HepG2 (cell line): ENCODE results near the gene CAT. TPM values are rescaled to one million over a fixed set of nuclear protein-coding genes. Genes with fewer than 3 reads are reported as not detected.
A peak's percentile ranks its signal among the peaks of the same experiment; 100 is the strongest.

Experiments
- ATF2 ChIP-seq: sonication (generic); formaldehyde crosslinking; IDR thresholded peaks from 2 replicates; pipeline ENCODE4 v1.4.0; 2020; ENCODE audit warnings: missing genetic modification reagents
- BRF2 ChIP-seq: sonication (generic); formaldehyde crosslinking; IDR thresholded peaks from 2 replicates; pipeline ENCODE4 v1.8.1; 2022; ENCODE audit warnings: mild to moderate bottlenecking, missing genetic modification reagents
- DNMT3B ChIP-seq: conservative IDR thresholded peaks from 2 replicates; pipeline ENCODE4 v1.6.1; 2016; ENCODE audit warnings: missing biosample characterization, control low read depth
- EZH2 ChIP-seq: conservative IDR thresholded peaks from 2 replicates; pipeline ENCODE4 v1.6.1; 2012; ENCODE audit warnings: mild to moderate bottlenecking, low read depth, low read length, moderate library complexity
- FOXP1 ChIP-seq, 2 experiments: fragments of 450-650 bp in 1 of 2; IDR thresholded peaks; 2 replicates each; pipeline ENCODE4 v1.6.1; 2017 to 2018; ENCODE audit warnings: antibody characterized with exemption in 1 of 2
- GABPB1 ChIP-seq: IDR thresholded peaks from 2 replicates; pipeline ENCODE4 v1.6.1; 2016; ENCODE audit warnings: mild to moderate bottlenecking, missing genetic modification reagents, moderate library complexity, missing compliant biosample characterization
- JUN ChIP-seq: sonication (generic); formaldehyde crosslinking; IDR thresholded peaks from 2 replicates; pipeline ENCODE4 v1.4.0; 2020; ENCODE audit warnings: mild to moderate bottlenecking, missing genetic modification reagents
- MXD3 ChIP-seq: IDR thresholded peaks from 2 replicates; pipeline ENCODE4 v1.6.1; 2016; ENCODE audit warnings: mild to moderate bottlenecking, missing biosample characterization, missing genetic modification reagents
- NKX3-1 ChIP-seq: sonication (generic); formaldehyde crosslinking; IDR thresholded peaks from 2 replicates; pipeline ENCODE4 v1.5.0; 2020; ENCODE audit warnings: missing genetic modification reagents
- RARA ChIP-seq: IDR thresholded peaks from 2 replicates; pipeline ENCODE4 v1.6.1; 2016; ENCODE audit warnings: missing genetic modification reagents, missing compliant biosample characterization
- SMARCC2 ChIP-seq: fragments of 450-650 bp; IDR thresholded peaks from 2 replicates; pipeline ENCODE4 v1.6.1; 2017; ENCODE audit warnings: antibody characterized with exemption, mild to moderate bottlenecking
- TCF7 ChIP-seq: sonication (generic); IDR thresholded peaks from 2 replicates; pipeline ENCODE4 v1.6.1; 2016; ENCODE audit warnings: antibody characterized with exemption, low read depth
- TERF1 ChIP-seq: sonication (generic); formaldehyde crosslinking; IDR thresholded peaks from 2 replicates; pipeline ENCODE4 v1.8.0; 2022; ENCODE audit warnings: mild to moderate bottlenecking, missing genetic modification reagents, moderate library complexity
- ZEB1 ChIP-seq: IDR thresholded peaks from 2 replicates; pipeline ENCODE4 v1.6.1; 2012; ENCODE audit warnings: mild to moderate bottlenecking, low read depth, inconsistent platforms; ENCODE audit not compliant: insufficient replicate concordance
- ZNF17 ChIP-seq: sonication (generic); formaldehyde crosslinking; IDR thresholded peaks from 2 replicates; pipeline ENCODE4 v1.5.0; 2020; ENCODE audit warnings: mild to moderate bottlenecking, missing genetic modification reagents
- ZNF20 ChIP-seq: sonication (generic); formaldehyde crosslinking; IDR thresholded peaks from 2 replicates; pipeline ENCODE4 v1.4.0; 2020; ENCODE audit warnings: mild to moderate bottlenecking, moderate library complexity, missing genetic modification reagents
- ZNF556 ChIP-seq: sonication (generic); formaldehyde crosslinking; IDR thresholded peaks from 2 replicates; pipeline ENCODE4 v1.4.0; 2020; ENCODE audit warnings: mild to moderate bottlenecking, missing genetic modification reagents, borderline replicate concordance
- ZNF773 ChIP-seq: sonication (generic); formaldehyde crosslinking; IDR thresholded peaks from 2 replicates; pipeline ENCODE4 v1.4.0; 2020; ENCODE audit warnings: missing genetic modification reagents, borderline replicate concordance
- polyA plus RNA-seq, 8 experiments: library from polyadenylated mRNA; depleted of rRNA in 3 of 8; stranded (reverse) in 7 of 8; unstranded in 1 of 8; fragments of >200 nt; fragmentation: Illumina TruSeq in 4 of 8; extraction: Trizol in 4 of 8; gene quantifications; 2 replicates each; pipeline versions ENCODE4 v1.2.1 to v1.2.3, GENCODE V29; 2011 to 2016; ENCODE audit warnings: low read depth in 4 of 8, missing spikeins in 1 of 8, mixed read lengths in 1 of 8; ENCODE audit not compliant: insufficient read depth in 1 of 8
- total RNA-seq, 5 experiments: library from RNA; depleted of rRNA; stranded (reverse); fragments of >200 nt; fragmentation: Illumina TruSeq; extraction: Trizol; gene quantifications; 2 replicates each; pipeline ENCODE4 v1.2.3, GENCODE V29; 2016; ENCODE audit warnings: low read depth in 1 of 5
- TF ChIP-seq, protein P1 (sequence below): IDR thresholded peaks from 2 replicates; pipeline ENCODE4 v1.6.1; 2012; ENCODE audit warnings: low read length, improper control_type of control experiment
- TF ChIP-seq, protein P2 (sequence below): sonication (generic); formaldehyde crosslinking; IDR thresholded peaks from 2 replicates; pipeline ENCODE4 v1.4.0; 2020; ENCODE audit warnings: missing genetic modification reagents, borderline replicate concordance

The CAT gene
- total and polyA plus RNA-seq, 2 of the 13 experiments (the other 11 are each of a cell fraction or from before 2014, with no cell fraction given): 107 to 136 TPM

DNA sequence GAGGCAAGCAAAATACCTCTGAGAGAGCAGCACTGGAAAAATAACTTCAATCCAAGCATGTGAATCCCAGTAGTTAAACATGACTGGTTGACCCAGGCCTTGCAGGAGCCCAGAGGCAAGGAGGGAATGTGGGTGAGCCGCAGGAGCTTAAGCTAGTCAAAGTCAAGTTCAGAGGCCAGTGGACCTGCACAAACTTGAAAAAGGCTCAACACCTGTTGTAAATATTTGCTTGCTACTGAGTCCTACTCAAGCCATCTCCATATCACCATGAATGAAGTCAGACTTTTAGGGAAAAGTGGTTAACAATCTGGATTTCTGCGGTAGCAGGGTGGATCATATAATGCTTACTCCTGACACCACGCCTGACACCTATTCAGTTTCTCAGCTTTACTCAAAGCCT is 4.8 kb upstream of the CAT start (continued):
- TF ChIP-seq GABPB1 (CRISPR knock-in tag) (no peak), RARA (peak; percentile 97), TERF1 (no peak), ZNF17 (CRISPR knock-in tag) (no peak), NKX3-1 (CRISPR knock-in tag) (no peak), DNMT3B (CRISPR knock-in tag) (no peak), ATF2 (CRISPR knock-in tag) (no peak), BRF2 (CRISPR knock-in tag) (no peak), ZNF20 (CRISPR knock-in tag) (no peak), JUN (CRISPR knock-in tag) (no peak), ZNF773 (CRISPR knock-in tag) (no peak), SMARCC2 (no peak), MXD3 (CRISPR knock-in tag) (no peak), EZH2 (no peak), FOXP1 (IDR thresholded peaks at IDR 0.05) (no peak), FOXP1 (CRISPR knock-in tag; IDR thresholded peaks at IDR 0.05) (peak; percentile 45; the same call in 1 of the 2 replicates), TCF7 (peak; percentile 29; the same call in 1 of the 2 replicates), ZEB1 (no peak), ZNF556 (0 out of 2 replicates have a peak, but pooled peaks have one; percentile 29)
- TF ChIP-seq, protein P1, sequence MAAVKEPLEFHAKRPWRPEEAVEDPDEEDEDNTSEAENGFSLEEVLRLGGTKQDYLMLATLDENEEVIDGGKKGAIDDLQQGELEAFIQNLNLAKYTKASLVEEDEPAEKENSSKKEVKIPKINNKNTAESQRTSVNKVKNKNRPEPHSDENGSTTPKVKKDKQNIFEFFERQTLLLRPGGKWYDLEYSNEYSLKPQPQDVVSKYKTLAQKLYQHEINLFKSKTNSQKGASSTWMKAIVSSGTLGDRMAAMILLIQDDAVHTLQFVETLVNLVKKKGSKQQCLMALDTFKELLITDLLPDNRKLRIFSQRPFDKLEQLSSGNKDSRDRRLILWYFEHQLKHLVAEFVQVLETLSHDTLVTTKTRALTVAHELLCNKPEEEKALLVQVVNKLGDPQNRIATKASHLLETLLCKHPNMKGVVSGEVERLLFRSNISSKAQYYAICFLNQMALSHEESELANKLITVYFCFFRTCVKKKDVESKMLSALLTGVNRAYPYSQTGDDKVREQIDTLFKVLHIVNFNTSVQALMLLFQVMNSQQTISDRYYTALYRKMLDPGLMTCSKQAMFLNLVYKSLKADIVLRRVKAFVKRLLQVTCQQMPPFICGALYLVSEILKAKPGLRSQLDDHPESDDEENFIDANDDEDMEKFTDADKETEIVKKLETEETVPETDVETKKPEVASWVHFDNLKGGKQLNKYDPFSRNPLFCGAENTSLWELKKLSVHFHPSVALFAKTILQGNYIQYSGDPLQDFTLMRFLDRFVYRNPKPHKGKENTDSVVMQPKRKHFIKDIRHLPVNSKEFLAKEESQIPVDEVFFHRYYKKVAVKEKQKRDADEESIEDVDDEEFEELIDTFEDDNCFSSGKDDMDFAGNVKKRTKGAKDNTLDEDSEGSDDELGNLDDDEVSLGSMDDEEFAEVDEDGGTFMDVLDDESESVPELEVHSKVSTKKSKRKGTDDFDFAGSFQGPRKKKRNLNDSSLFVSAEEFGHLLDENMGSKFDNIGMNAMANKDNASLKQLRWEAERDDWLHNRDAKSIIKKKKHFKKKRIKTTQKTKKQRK: no peak
- TF ChIP-seq, protein P2, sequence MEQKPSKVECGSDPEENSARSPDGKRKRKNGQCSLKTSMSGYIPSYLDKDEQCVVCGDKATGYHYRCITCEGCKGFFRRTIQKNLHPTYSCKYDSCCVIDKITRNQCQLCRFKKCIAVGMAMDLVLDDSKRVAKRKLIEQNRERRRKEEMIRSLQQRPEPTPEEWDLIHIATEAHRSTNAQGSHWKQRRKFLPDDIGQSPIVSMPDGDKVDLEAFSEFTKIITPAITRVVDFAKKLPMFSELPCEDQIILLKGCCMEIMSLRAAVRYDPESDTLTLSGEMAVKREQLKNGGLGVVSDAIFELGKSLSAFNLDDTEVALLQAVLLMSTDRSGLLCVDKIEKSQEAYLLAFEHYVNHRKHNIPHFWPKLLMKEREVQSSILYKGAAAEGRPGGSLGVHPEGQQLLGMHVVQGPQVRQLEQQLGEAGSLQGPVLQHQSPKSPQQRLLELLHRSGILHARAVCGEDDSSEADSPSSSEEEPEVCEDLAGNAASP (CRISPR knock-in tag): peak; percentile 58; the same call in 1 of the 2 replicates
